SK-N-SH (cell line): ENCODE measurements around the gene DPY19L1. TPM values are rescaled to one million over a fixed set of nuclear protein-coding genes. Genes with fewer than 3 reads are reported as not detected.
"Not testable (repeated sequence)": the region's sequence is repeated elsewhere in the genome, so short reads cannot be mapped to it uniquely, and the experiment has no call there.

Experiments
- CTCF ChIA-PET: fragments of 300-600, 350-600 bp; formaldehyde crosslinking; extraction: SDS; loops from one replicate; lab custom pipeline; 2021; lab: Yijun Ruan, JAX
- POLR2A ChIA-PET: fragments of 350-600 bp; sonication (Branson Sonifier 250); formaldehyde crosslinking; extraction: SDS; loops from one replicate; lab custom pipeline; 2020; ENCODE audit warnings: antibody characterized with exemption, inconsistent platforms; lab: Yijun Ruan, JAX
- DNase-seq: peaks from one replicate; pipeline ENCODE4 v3.0.0; 2012
- H2AFZ ChIP-seq: fragments of 200-600 bp; sonication (generic); 2 replicates; pipeline ENCODE4 v1.8.1; 2016; ENCODE audit warnings: antibody characterized with exemption, mild to moderate bottlenecking, low read depth
- H3F3A ChIP-seq: fragments of 200-600 bp; sonication (generic); replicated peaks from 2 replicates; pipeline ENCODE3; 2016; ENCODE audit warnings: antibody characterized with exemption, mild to moderate bottlenecking; ENCODE audit not compliant: insufficient read depth
- H3K27ac ChIP-seq, 2 experiments: fragments of 200-500 bp in 1 of 2; fragments of 200-600 bp in 1 of 2; sonication (Bioruptor generic) in 1 of 2; sonication (generic), shearing (Covaris generic) in 1 of 2; 2 replicates each; pipeline versions ENCODE4 v1.5.1 to v1.6.1; 2014 to 2016; ENCODE audit warnings: low read depth in 2 of 2, inconsistent platforms in 1 of 2, low read length in 1 of 2, mild to moderate bottlenecking in 1 of 2, mixed read lengths in 1 of 2
- H3K27me3 ChIP-seq: fragments of 200-600 bp; sonication (generic), shearing (Covaris generic); 2 replicates; pipeline ENCODE4 v1.6.1; 2016; ENCODE audit warnings: mixed run types; ENCODE audit not compliant: insufficient read depth
- H3K36me3 ChIP-seq, 2 experiments: fragments of 200-500 bp in 1 of 2; fragments of 200-600 bp in 1 of 2; sonication (Bioruptor generic) in 1 of 2; sonication (generic) in 1 of 2; replicated peaks in 1 of 2; 2 replicates each; pipeline versions ENCODE3 to v1.5.1; 2014 to 2016; ENCODE audit warnings: low read length in 1 of 2, mild to moderate bottlenecking in 1 of 2; ENCODE audit not compliant: insufficient read depth in 2 of 2, control insufficient read depth in 1 of 2
- H3K4me1 ChIP-seq, 2 experiments: fragments of 200-500 bp in 1 of 2; fragments of 200-600 bp in 1 of 2; sonication (Bioruptor generic) in 1 of 2; sonication (generic), shearing (Covaris generic) in 1 of 2; 2 replicates each; pipeline versions ENCODE4 v1.5.1 to v1.6.1; 2014 to 2016; ENCODE audit warnings: low read depth in 1 of 2, low read length in 1 of 2, mixed run types in 1 of 2; ENCODE audit not compliant: insufficient read depth in 2 of 2, control insufficient read depth in 1 of 2
- H3K4me2 ChIP-seq: fragments of 200-600 bp; sonication (generic), shearing (Covaris generic); 2 replicates; pipeline ENCODE4 v1.6.1; 2017; ENCODE audit warnings: mixed run types
- H3K4me3 ChIP-seq, 2 experiments: fragments of 200-500 bp in 1 of 2; fragments of 200-600 bp in 1 of 2; sonication (Bioruptor generic) in 1 of 2; sonication (generic), shearing (Covaris generic) in 1 of 2; 2 replicates each; pipeline versions ENCODE4 v1.5.1 to v1.8.1; 2014 to 2016; ENCODE audit warnings: low read depth in 2 of 2, inconsistent platforms in 1 of 2, low read length in 1 of 2, mild to moderate bottlenecking in 1 of 2, mixed read lengths in 1 of 2, moderate library complexity in 1 of 2
- H3K79me2 ChIP-seq: fragments of 200-600 bp; sonication (generic); 2 replicates; pipeline ENCODE4 v1.8.1; 2017; ENCODE audit warnings: mild to moderate bottlenecking; ENCODE audit not compliant: insufficient read depth
- H3K9ac ChIP-seq: fragments of 200-600 bp; sonication (generic); 2 replicates; pipeline ENCODE4 v1.6.1; 2017; ENCODE audit warnings: mixed run types
- H3K9me2 ChIP-seq: fragments of 200-600 bp; sonication (generic); 2 replicates; pipeline ENCODE4 v1.6.1; 2017; ENCODE audit warnings: mixed run types
- H3K9me3 ChIP-seq: fragments of 200-600 bp; sonication (generic); 2 replicates; pipeline ENCODE4 v1.6.1; 2017; ENCODE audit warnings: mixed run types, mild to moderate bottlenecking, moderate library complexity
- H4K20me1 ChIP-seq: fragments of 200-600 bp; sonication (generic); 2 replicates; pipeline ENCODE4 v1.6.1; 2017; ENCODE audit warnings: mild to moderate bottlenecking, mixed run types; ENCODE audit not compliant: insufficient read depth
- CHD2 ChIP-seq: fragments of 150-350 bp; IDR thresholded peaks from 2 replicates; pipeline ENCODE4 v1.6.1; 2018; ENCODE audit warnings: low read length; ENCODE audit not compliant: partially characterized antibody
- CTCF ChIP-seq: fragments of 200-600 bp; sonication (generic); IDR thresholded peaks from 2 replicates; pipeline ENCODE4 v1.6.1; 2017; ENCODE audit warnings: antibody characterized with exemption, mild to moderate bottlenecking, moderate library complexity
- EP300 ChIP-seq, 2 experiments: IDR thresholded peaks; 2 replicates each; pipeline versions ENCODE4 v1.4.0 to v1.6.1; 2012; ENCODE audit warnings: borderline replicate concordance in 1 of 2, low read depth in 1 of 2, low read length in 1 of 2
- EZH2phosphoT487 ChIP-seq: fragments of 200-600 bp; sonication (generic); IDR thresholded peaks from 2 replicates; pipeline ENCODE4 v1.6.1; 2017; ENCODE audit warnings: low read depth, mixed run types, mild to moderate bottlenecking, antibody characterized with exemption, moderate library complexity, borderline replicate concordance
- FOSL2 ChIP-seq: IDR thresholded peaks from 2 replicates; pipeline ENCODE4 v1.4.0; 2012; ENCODE audit warnings: low read depth, mild to moderate bottlenecking, moderate library complexity, borderline replicate concordance
- GABPA ChIP-seq: IDR thresholded peaks from 2 replicates; pipeline ENCODE4 v1.4.0; 2012; ENCODE audit warnings: low read depth, mild to moderate bottlenecking
- GATA2 ChIP-seq: sonication (generic); formaldehyde crosslinking; IDR thresholded peaks from 2 replicates; pipeline ENCODE4 v1.5.0; 2020; ENCODE audit warnings: mild to moderate bottlenecking, missing genetic modification reagents
- IRF3 ChIP-seq: fragments of 150-350 bp; IDR thresholded peaks from 2 replicates; pipeline ENCODE4 v1.6.1; 2016; ENCODE audit warnings: mild to moderate bottlenecking, low read depth, low read length
- MAX ChIP-seq: IDR thresholded peaks from 2 replicates; pipeline ENCODE4 v1.4.0; 2012; ENCODE audit warnings: low read depth
- NFIC ChIP-seq: IDR thresholded peaks from 2 replicates; pipeline ENCODE4 v1.4.0; 2012; ENCODE audit warnings: borderline replicate concordance
- NRF1 ChIP-seq: IDR thresholded peaks from 2 replicates; pipeline ENCODE4 v1.6.1; 2012; ENCODE audit warnings: low read depth, mild to moderate bottlenecking, low read length
- RCOR1 ChIP-seq: fragments of 150-350 bp; IDR thresholded peaks from 2 replicates; pipeline ENCODE4 v1.6.1; 2017; ENCODE audit warnings: antibody characterized with exemption, low read length
- RFX5 ChIP-seq: IDR thresholded peaks from 2 replicates; pipeline ENCODE4 v1.6.1; 2012; ENCODE audit warnings: mild to moderate bottlenecking, improper control_type of control experiment, low read length
- SMC3 ChIP-seq: IDR thresholded peaks from 2 replicates; pipeline ENCODE4 v1.6.1; 2012; ENCODE audit warnings: low read depth, low read length, improper control_type of control experiment
- TAF1 ChIP-seq: IDR thresholded peaks from 2 replicates; pipeline ENCODE4 v1.6.1; 2012; ENCODE audit warnings: low read depth, mild to moderate bottlenecking, low read length, moderate library complexity, borderline replicate concordance
- TCF12 ChIP-seq: IDR thresholded peaks from 2 replicates; pipeline ENCODE4 v1.4.0; 2012
- TEAD4 ChIP-seq: IDR thresholded peaks from 2 replicates; pipeline ENCODE4 v1.4.0; 2012; ENCODE audit warnings: mild to moderate bottlenecking, borderline replicate concordance; ENCODE audit not compliant: insufficient read depth
- USF1 ChIP-seq: IDR thresholded peaks from 2 replicates; pipeline ENCODE4 v1.4.0; 2012; ENCODE audit warnings: low read depth, borderline replicate concordance
- USF2 ChIP-seq: fragments of 150-350 bp; IDR thresholded peaks from 2 replicates; pipeline ENCODE4 v1.6.1; 2017; ENCODE audit warnings: antibody characterized with exemption, low read length, low read depth, borderline replicate concordance
- YY1 ChIP-seq: IDR thresholded peaks from 2 replicates; pipeline ENCODE4 v1.4.0; 2012; ENCODE audit warnings: low read depth, mild to moderate bottlenecking
- WGBS: methylation state at CpG from one replicate; pipeline ENCODE4 v1.1.6; 2017; ENCODE audit warnings: low lambda C conversion rate; 5-methylcytosine and 5-hydroxymethylcytosine counted together
- polyA plus RNA-seq, 3 experiments: library from polyadenylated mRNA; depleted of rRNA; stranded (reverse); fragments of >200 nt; gene quantifications; 2 replicates each; pipeline ENCODE4 v1.2.3, GENCODE V29; 2012

The DPY19L1 gene
- polyA plus RNA-seq, 1 of the 3 experiments (the other 2 are of a cell fraction): 27.7 TPM

- H3K9ac ChIP-seq: no peak overlapping the region
- no peaks in the 10 kb centered on the region for H4K20me1 ChIP-seq
- H3F3A ChIP-seq: no peaks in the 10 kb centered on the region
- H3K79me2 ChIP-seq: no peaks in the 10 kb centered on the region
- H3K9me2 ChIP-seq: no peaks in the 10 kb centered on the region
- no peaks in the 10 kb centered on the region for H3K36me3 ChIP-seq
- WGBS: 46% methylated on average over 4 of the region's 4 CpGs
- POLR2A ChIA-PET: no interaction called here
- CTCF ChIA-PET: interaction anchor here (1.0 kb wide), 1 partner anchor 25 kb away, joined by 3 read pairs; no protein-coding TSS in a partner anchor
- no peak for TF ChIP-seq NFIC
- no peak for TF ChIP-seq EZH2phosphoT487
- no peak for TF ChIP-seq FOSL2
- no peak for TF ChIP-seq CHD2
- no peak for TF ChIP-seq YY1
- no peak for TF ChIP-seq GABPA
- no peak for TF ChIP-seq USF1
- TF ChIP-seq NRF1: no peak
- no peak for TF ChIP-seq EP300 (IDR thresholded peaks at IDR 0.05; ENCODE audit: borderline replicate concordance in 1 of 2, low read depth in 1 of 2, low read length in 1 of 2)
- TF ChIP-seq RFX5: no peak
- TF ChIP-seq RCOR1: no peak
- no peak for TF ChIP-seq TEAD4
- no peak for TF ChIP-seq CTCF
- no peak for TF ChIP-seq MAX
- TF ChIP-seq SMC3: no peak
- TF ChIP-seq USF2: no peak
- TF ChIP-seq TAF1: no peak
- no peak for TF ChIP-seq TCF12
- TF ChIP-seq IRF3: no peak
- no peak for TF ChIP-seq GATA2 (CRISPR knock-in tag)
- H3K4me1 ChIP-seq: no peaks in the 10 kb centered on the region; a peak in 1 of 4 replicates
- no peak overlapping the region for H3K27ac ChIP-seq
- peaks cover 6% of the 10 kb centered on the region; the same call in 1 of the 2 replicates for H3K27me3 ChIP-seq
- no peak overlapping the region for H3K4me3 ChIP-seq
- DNase-seq: no peak
- H3K4me2 ChIP-seq: no peak overlapping the region
- H2AFZ ChIP-seq: no peak overlapping the region
- no peaks in the 10 kb centered on the region for H3K9me3 ChIP-seq
Measured at GRCh38 chr7:34904987-34905386, 132.3 kb downstream of the DPY19L1 start.

GRCh38 chr7:34903921-34904320, 133.4 kb downstream of the DPY19L1 start:
- H3K27me3 ChIP-seq, H3K9ac ChIP-seq, H3K4me2 ChIP-seq, H4K20me1 ChIP-seq, H3K4me1 ChIP-seq, DNase-seq, H3K9me2 ChIP-seq, POLR2A ChIA-PET, H3K9me3 ChIP-seq, H3F3A ChIP-seq, H3K79me2 ChIP-seq, CTCF ChIA-PET, H3K27ac ChIP-seq, H2AFZ ChIP-seq, H3K4me3 ChIP-seq, H3K36me3 ChIP-seq: not testable (repeated sequence)
- WGBS: 40% methylated on average over 2 of the region's 2 CpGs
